NK-92 (cell line): ENCODE data around the gene MIPEP.

Experiments
- DNase-seq: peaks from one replicate; lab custom pipeline; 2025; ENCODE audit not compliant: unreplicated experiment; lab: John Stamatoyannopoulos, UW

Gene MIPEP

DNA sequence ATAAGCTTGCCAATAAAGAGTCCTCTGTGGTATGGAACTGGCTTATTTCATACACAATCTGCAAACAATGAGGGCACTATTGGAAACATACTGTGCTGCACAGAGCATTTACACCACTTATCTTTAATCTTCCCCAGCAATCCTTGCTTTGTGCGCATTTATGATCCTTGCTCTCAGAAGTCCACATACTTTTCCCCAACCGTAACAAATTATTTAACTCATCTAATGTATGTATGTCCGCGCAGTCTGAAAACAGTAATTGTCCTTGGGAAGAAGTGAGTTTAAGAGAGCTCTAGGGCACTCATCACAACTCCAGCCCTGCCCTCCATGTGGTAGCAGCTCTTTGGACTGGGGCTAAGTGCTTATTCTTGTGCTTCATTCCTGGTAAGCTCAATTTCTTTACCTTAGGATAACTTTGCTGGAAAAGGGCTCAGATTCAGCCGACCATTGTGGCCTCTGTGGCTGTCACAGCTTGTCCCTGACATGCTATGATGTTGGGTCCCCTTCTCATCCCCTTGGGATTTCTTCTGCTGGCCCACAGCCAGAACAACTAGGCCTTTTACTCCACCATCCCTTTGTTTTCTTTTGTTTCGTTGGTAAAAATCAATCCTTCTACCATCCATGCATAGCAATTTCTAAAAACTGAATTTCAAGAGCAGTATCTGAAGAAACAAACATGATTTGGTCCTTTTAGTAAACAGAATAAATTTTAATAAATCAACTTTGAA is 166.3 kb downstream of the MIPEP start:
- no peak for DNase-seq

DNA sequence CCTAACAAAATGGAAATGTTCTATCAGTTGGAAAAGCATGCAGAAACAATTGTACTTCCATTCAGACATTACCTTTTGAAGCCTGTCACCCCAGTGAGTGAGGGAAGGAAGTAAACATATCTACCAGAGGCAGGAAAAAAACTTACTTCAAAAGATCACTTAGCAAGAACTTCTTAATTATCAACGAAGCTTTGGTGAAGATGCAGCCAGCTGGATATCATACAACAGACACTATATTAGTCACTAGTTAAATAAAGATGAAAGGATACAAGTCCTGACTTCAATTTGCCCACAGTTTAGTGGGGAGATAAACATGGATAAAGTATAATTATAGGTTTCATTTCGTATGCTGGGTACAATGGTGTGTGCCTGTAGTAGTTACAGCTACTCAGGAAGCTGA is 170.2 kb downstream of the MIPEP start:
- no peak for DNase-seq

DNA sequence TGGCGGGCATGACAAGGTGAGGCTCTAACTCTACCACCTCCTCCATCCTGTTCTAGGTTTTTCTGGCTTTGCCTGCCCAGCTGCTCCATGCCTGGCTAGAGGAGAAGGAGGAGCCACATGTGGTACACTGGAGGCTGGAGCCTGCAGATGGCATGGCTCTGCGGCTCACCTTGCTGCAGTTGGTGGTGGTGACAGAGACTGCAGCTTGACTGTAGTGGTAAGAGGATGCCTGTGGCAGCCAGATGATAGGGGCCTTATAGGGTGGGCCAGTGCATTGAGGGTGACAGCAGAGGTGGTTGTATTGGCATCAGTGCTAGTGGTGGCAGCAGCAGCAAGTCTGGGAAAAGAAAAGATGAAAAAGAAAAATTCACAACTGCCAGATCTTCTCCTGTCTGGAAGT is 172.8 kb downstream of the MIPEP start:
- DNase-seq: no peak

DNA sequence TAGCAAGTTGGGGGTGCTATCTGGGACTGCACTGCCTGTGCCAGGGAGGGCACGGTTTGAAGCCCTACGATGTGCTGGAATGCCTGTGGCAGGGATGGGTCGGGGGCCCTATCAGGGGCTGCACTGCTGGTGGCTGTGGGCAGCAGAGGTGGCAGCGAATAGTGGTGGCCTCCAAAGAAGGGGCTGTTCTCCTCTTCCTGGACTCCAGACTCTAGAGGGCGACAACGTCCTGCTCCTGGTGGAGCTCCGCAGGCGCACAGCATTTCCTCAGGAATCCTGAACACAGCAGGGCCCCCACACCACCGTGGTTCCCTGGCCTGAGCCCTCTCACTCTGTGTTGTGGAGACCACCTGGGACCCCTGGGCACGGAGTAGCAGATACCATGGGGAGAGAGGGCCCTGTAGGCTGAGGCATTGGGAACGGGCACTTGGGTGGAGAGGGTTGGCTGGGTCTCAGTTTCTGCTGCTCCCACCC is 173.4 kb downstream of the MIPEP start:
- DNase-seq: no peak

DNA sequence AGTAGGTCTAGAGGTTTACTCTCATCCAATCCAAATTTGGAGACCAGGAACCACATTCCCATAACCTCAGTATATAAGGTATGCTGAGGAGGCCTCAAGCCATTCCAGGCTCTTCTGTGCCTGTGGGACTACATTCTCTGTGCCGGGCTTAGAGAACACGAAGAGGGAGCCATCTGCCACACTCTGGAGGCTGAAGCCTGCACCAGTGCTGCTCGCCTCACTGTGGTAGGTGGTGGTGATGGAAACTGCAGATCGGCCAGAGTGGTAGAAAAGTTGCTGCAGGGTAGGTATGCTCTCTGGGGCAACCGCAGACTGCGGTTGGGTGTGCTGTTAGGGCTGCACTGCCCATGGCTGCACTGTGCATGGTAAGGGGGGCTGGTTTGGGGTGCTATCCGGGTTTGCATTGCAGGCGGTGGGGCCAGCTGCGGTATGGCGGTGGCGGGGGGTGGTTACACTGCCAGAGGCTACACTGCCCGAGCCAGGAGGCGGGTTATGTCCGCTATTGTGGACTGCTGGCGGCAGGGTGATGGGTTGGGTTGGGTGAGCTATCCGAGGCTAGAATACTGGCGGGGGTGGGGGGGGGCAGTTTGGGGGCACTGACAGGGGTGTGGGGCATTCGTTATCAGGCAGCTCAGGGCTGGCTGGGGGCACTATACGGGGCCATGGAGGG is 174.0 kb downstream of the MIPEP start:
- DNase-seq: no peak

DNA sequence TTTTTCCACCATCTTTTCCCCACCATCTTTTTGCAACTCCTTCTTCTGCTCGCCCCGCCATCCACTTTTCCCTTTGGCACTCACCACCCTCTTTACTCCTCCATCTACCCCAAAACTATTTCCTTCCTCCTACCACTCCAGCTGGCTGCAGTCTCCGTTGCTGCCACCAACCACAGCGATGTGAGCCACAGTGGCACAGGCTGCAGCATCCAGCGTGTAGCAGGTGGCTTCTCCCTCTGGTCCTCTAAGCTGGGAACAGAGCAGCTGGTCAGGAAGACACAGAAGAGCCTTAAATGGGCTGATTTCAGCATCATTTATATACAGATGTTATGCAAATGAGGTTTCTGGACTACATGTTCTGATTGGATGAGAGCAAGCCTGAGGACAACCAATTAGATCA is 174.5 kb downstream of the MIPEP start:
- no peak for DNase-seq

DNA sequence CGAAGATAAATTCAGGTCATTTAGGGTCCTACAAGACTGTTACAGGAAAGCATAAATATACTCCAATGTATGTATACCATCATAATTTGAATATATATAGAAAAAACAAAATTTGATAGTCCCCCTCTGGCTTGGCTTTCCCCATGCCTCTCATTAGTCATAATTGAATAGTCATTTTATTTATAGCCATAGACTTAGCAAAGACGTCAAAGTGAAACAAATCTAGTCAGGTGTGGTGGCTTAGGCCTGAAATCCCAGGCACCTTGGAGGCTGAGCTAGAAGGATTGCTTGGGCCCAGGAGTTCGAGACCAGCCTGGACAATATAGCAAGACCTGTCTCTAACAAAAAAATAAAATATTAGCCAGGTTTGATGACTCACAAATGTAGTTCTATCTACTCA is 177.8 kb downstream of the MIPEP start:
- DNase-seq: no peak

DNA sequence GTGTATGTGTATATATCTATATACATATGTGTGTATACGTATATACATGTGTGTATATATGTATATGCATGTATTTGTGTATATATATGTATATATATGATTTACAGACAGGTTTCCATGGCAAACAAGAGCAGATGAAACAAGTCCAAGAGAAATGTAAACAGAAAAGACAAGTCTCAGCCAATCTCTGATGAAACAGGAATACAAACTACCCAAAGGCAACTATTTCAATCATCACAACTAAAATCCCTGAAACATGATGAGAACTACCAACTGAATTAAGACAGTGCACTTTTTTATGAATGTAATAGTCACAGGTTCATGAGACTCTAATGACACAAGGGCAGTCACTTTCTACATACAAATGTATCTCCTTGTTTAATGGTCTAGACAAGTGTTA is 178.8 kb downstream of the MIPEP start:
- DNase-seq: no peak

DNA sequence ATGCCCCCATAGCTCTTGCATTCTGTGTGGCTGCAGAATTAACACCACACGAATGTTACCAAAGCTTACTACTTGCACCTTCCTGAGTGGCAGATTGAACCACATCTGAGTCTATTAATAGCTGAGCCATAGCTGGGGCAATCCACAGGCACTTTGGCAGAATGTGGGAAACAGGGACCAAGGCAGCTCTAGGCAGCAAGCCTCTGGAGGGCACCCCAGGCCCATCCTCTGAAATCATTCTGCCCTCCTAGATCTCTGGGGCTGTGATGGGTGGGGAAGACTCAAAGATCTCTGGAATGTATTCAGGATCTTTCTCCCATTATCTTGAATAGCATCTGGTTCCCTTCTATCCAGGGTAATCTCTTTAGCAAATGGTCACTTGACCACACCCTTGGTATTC is 179.7 kb downstream of the MIPEP start:
- no peak for DNase-seq

DNA sequence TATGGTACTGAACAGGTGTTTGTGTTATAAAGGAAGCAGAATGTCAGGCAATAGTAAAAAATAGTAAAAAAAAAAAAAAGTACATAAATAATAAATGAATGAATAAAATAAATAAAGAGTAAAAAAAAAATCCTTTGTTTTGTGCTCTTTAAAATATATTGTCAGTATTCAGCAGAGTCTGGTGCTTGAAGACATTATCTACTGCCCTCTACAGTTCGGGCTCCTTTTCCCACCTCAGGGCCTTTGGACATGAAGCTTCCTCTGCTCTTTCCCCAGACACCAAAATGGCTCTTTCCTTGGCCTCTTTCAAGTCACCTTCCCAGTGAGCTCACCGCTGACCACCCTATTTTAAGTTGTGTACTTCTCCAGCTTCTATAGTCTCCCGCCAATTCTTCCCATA is 181.5 kb downstream of the MIPEP start:
- no peak for DNase-seq

DNA sequence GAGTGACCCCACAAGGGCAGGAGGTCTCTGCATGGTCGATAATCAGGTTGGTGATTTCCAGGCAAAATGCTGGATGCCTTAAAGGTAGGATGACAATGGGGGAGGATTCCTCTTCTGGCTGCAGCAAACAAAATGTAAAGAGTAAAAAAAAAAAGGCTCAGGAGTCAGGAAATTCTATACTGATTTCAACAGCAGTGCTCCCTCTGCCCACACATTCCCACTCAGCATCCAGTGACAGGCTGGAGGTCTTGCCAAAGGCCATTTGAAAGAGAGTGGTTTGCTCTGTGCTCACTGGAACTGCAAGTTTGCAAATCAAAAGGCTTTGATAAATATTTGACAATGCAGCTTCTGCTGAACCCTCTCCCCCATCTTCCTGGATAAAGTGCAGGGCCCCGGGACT is 183.6 kb downstream of the MIPEP start:
- no peak for DNase-seq

DNA sequence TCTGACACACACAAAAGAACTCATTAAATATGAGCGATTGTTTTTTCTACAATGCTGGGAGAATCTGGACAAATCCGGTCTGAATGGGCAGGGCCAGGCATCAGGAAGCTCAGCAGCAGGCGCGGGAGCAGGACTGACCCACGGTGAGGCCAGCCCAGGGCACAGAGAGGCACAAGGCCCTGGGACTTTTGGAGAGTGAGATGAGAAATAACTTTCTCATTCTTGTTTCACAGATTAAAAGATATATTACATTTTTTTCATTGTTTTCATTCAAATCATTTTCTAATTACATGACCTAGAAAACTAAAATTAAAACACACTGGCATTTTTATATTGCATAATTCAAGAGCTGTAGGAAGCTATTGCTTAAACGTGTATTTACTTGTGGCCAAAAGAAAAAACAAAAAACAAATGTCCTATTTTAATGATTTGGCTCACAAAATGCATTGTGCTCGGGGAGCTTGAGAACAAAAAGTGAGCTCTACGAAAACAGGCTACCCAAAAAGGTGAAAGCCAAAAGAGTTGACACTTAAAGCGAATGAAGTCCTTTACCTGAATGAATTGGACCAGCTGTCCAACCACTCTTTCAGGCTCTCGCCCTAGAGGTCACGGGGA is 185.8 kb downstream of the MIPEP start:
- no peak for DNase-seq

DNA sequence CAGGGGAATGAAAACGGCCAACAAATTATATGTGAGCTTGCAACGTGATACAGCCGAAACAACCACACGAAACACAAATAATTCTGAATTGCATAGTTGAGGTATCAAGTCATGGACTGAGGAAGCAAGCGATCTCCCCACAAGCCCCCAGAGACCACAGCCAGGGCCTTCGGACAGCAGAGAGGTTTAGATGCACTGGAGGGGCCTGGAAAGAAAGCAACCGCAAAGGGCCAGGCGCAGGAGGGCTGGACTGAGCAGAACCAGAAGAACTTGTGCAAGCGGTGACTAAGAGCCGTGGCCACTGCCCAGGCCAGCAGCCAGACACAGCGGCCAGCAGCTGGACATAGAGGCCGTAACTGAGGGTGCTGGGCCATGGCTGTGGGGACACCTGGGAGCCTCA is 187.6 kb downstream of the MIPEP start:
- DNase-seq: no peak

DNA sequence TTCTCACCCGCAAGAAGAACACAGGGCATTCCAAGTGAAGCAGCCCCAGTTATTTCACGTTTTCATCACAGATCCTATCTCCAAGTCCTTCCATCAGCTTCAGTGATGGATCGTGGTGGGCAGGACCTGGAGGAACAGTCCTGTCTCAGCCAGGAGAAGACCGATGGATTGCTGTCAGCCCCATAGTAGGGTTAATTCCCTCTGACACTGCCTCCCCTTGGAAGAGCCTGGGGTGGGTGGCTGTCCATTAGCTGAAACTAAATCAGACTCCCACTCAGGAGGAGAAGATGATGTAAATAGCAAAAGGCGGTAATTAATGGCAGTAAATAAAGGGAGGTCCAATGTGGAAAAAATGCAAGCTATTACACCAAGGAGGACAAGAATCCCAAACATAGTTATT is 188.0 kb downstream of the MIPEP start:
- DNase-seq: no peak

DNA sequence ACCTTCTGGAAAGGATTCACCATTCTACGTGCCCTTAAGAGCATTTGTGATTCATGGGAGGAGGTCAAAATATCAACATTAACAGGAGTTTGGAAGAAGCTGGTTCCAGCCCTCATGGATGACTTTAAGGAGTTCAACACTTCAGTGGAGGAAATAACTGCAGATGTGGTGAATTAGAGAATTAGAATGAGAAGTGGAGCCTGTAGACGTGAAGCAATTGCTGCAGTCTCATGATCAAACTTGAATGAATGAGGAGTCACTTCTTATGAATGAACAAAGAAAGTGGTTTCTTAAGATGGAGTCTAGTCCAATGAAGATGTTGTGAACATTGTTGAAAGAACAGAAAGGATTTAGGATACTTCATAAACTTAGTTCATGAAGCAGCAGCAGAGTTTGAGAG is 189.9 kb downstream of the MIPEP start:
- no peak for DNase-seq

DNA sequence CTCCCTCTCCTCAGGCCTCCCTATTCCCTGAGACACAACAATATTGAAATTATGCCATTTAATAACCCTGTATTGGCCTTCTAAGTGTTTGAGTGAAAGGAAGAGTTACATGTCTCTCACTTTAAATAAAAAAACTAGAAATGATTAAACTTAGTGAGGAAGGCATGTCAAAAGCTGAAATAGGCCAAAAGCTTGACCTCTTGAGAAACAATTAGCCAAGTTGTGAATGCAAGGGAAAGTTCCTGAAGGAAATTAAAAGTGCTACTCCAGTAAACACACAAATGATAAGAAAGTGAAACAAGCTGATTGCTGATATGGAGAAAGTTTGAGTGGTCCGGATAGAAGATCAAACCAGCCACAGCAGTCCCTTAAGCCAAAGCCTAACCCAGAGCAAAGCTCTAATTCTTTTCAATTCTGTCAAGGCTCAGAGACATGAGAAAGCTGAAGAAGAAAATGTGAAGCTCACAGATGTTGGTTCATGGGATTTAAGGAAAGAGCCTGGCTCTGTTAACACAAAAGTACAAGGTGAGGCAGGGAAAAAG is 191.4 kb downstream of the MIPEP start:
- DNase-seq: no peak

DNA sequence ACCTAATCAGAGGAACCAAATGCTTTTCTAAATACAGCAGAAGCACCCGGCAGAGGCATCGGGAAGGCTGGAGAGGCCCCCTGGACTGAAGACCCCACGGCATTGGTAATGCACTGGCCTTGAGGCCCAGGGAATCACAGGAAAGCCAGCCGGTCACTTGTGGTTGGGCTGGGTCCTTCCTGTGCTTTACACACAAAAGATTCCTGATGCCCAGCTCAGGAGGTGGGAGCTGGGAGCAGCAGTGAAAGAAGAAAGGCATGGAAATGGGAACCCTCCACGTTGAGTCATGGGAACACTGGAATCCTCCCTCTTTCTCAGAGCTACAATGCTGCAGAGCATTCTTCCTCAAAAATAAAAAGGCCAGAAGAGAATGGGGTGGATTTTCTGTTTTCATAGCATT is 192.6 kb downstream of the MIPEP start:
- DNase-seq: no peak

DNA sequence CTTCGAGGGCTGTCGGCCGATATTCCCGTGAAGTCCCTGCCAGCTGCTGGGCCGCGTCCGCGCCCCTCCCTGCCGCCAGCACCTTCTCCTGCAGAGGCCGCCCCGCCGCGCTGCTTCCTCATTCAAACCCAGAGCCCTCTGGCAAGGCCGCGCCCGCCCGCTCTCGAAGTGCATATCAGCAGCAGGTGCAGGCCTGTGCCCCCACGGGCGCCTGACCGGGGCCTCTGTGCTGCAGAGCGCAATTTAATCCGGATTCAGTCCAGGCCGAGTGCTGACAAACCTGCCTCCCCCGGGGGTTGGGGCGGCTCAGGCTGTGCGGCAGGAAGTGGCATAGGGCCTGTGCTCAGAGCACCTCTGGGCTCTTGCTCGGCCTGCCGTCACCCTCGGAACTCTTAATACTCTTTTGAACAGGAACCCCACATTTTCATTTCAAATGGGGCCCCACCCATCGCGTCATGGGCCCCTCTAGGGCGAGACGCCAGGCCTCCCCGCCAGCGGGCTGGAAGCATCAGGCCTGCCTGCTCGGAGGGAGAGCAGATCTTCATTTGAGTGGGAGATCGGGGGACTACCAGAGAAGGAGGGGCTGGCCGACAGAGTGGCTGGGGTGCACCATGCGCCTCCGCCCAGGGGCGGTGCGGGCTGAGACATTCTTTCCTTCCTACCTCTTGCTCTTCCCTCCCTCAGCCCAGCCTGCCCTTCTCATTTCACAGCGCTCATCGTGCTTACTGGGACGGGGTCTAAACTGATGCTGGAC is 193.3 kb downstream of the MIPEP start:
- no peak for DNase-seq

DNA sequence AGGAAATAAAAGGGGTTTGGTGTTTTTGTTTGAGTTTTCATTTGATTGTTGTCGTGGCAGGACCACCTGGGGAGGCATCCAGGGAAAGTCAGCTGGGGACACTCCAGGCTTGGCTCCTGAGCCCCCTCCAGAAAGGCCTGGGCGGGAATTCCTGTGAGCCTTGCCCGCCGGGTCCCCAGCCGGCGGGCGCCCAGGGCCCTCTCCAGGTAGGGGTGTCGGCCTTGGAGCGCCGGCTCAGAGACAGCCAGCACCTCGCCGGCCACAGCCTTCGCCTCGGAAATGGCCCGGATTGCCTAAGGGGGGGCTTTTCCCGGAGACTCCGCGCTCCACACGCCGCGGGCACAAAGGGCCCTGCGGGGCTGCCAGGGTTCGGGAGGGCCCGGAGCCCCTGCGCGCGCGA is 194.0 kb downstream of the MIPEP start:
- DNase-seq: no peak

DNA sequence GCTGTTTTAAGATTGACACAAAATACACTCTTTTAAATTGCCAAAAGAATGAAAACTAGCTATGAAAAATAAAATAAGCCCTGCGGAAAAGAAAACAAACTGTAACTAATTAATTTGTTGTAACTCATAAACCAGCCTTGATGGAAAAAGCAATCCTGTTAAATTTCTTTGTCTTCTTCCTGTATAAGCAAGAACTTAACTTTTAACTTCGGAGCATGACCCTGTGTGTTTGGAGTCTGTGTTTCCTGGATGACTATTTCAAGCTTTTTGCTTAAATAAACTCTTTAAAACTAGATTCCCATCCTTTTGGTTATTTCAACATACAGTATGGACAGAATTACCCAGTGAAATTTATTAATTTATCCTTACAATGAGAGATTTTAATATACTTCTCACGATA is 196.4 kb downstream of the MIPEP start:
- no peak for DNase-seq

DNA sequence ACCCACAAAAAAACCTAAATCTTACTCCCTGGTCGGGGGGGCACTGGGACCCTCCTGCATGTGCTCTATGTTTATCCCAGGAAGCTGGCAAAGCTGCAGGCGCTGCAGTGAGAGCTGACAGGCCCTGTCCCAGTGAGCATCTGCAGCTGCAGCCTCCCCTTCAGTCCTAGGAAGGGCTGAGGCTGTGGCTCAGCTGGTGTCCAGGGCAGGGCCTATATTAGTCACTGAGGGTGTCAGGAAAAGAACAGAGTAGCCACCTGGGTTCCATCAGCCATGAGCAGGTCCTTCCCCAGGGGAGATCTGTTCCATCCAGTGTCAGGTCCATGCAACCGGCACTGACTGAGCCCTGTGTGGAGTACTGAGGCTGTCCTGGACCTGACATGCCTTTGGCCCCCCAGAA is 198.5 kb downstream of the MIPEP start:
- DNase-seq: no peak
